Right lobe of liver (tissue), 6 donors: ENCODE results near the gene DNAJC13. TPM values are rescaled to one million over a fixed set of nuclear protein-coding genes. Genes with fewer than 3 reads are reported as not detected.

Experiments used
- ATAC-seq, 4 donors: fragments of 200-7000 bp; cut with Tn5 transposase; one replicate each; pipeline ENCODE4 v1.9.1; 2020; ENCODE audit warnings: mild to moderate bottlenecking in 4 of 4, moderate library complexity in 4 of 4
- DNase-seq, 3 donors: peaks; one replicate each; pipeline ENCODE4 v3.0.0-alpha.2; 2020
- H3K27ac ChIP-seq, 3 donors: fragments of 200-600 bp; one replicate each; pipeline ENCODE4 v1.8.0; 2022
- H3K27me3 ChIP-seq, 2 donors: fragments of 200-600 bp; one replicate each; pipeline ENCODE4 v1.8.0; 2022
- H3K36me3 ChIP-seq, 4 donors: fragments of 200-600 bp; sonication (generic) in 1 of 4; one replicate each; pipeline versions ENCODE4 v1.5.1 to v1.8.0; 2017 to 2022; ENCODE audit warnings: control low read depth in 1 of 4
- H3K4me1 ChIP-seq, 4 donors: fragments of 200-600 bp; sonication (generic) in 1 of 4; one replicate each; pipeline versions ENCODE4 v1.5.1 to v1.8.0; 2017 to 2022; ENCODE audit warnings: control low read depth in 1 of 4
- H3K4me3 ChIP-seq, 3 donors: fragments of 200-600 bp; one replicate each; pipeline ENCODE4 v1.8.0; 2022
- H3K9me3 ChIP-seq, 4 donors: fragments of 200-600 bp; sonication (generic) in 1 of 4; one replicate each; pipeline versions ENCODE4 v1.5.1 to v1.8.0; 2017 to 2022; ENCODE audit warnings: control low read depth in 1 of 4
- POLR2A ChIP-seq: fragments of 450-650 bp; IDR thresholded peaks from one replicate; pipeline ENCODE4 v1.6.1; 2017; ENCODE audit warnings: antibody characterized with exemption, mild to moderate bottlenecking
- WGBS: methylation state at CpG from one replicate; pipeline ENCODE4 v1.1.6; 2018; ENCODE audit warnings: low coverage, low lambda C conversion rate; ENCODE audit not compliant: insufficient coverage; ENCODE audit errors: missing lambda C conversion rate; 5-methylcytosine and 5-hydroxymethylcytosine counted together
- intact Hi-C, 2 donors: fragments of 100-400 bp; cut with DNase I; formaldehyde crosslinking; loops; one replicate each; pipeline versions ENCODE4 v1.11.2 to v1.14.1; 2022
- total RNA-seq, 6 experiments: library from RNA; depleted of rRNA in 2 of 6; stranded (reverse); fragments of >200 nt in 2 of 6; fragmentation: NEBNext Ultra II Directional in 3 of 6; extraction: Animal tissue kit (Norgen Biotek cat#: 25700) in 3 of 6; gene quantifications; one replicate each; pipeline versions ENCODE4 v1.1.0 to v1.2.4, GENCODE V29; 2016 to 2023
- TF ChIP-seq, protein P1 (sequence below), 4 donors: fragments of 200-600 bp in 3 of 4; fragments of 450-650 bp in 1 of 4; IDR thresholded peaks; one replicate each; pipeline versions ENCODE4 v1.5.1 to v1.8.0; 2016 to 2022; ENCODE audit warnings: antibody characterized with exemption in 4 of 4, mild to moderate bottlenecking in 2 of 4
- donor health status: DM: no; HTN: yes; CAD: no.
- donor health status: DM: no; HTN: no; CAD: no.
- donor health status: DM: no; HTN: no; CAD: no.
- donor health status: DM: no; HTN: yes; CAD: no.
- donor health status: DM: no; HTN: yes; CAD: no.

Gene DNAJC13
- total RNA-seq, 6 experiments from 2014 or later = 12.6 to 19.4 (median 18.3) TPM

DNA sequence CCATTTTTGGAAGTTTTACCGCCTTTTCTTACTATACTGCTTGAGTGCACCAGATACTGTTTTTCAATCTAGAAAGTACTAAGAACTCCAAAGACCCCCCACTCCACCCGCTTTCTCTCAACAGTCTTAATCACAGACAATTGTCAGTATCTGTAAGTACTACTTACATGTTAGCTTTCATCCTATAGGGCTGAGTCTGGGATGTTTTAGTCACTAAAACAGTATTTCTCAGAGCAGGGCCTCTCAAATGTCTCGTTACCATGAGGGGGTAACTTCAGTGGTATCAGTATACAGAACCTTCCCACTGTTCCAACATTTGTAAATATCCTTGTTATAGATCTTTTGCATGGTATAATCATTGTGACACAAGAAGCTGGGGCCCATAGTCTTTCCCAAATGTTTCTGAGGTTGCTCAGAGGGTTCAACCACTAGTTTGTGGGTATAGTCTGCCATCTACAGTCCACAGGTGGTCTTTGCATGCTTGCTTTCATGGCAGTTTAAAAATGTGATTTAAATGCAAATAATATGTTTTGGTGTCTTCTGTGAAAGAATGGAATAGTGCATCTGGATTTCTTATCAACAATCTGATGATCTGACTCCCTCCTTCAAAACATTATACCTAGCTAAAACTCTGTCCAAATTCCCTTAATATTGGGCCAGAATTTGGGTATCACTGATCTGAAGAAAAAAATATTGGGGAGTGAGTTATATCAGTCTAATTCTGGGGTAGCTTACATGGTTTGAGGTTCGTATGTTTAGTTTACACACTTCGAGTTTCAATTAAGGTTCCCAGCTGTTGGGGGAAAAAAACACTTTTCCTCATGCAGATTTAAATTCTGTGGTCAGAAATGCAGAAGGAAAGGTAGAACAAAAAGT, 18.0 kb upstream of the DNAJC13 start:
- TF ChIP-seq, protein P1, sequence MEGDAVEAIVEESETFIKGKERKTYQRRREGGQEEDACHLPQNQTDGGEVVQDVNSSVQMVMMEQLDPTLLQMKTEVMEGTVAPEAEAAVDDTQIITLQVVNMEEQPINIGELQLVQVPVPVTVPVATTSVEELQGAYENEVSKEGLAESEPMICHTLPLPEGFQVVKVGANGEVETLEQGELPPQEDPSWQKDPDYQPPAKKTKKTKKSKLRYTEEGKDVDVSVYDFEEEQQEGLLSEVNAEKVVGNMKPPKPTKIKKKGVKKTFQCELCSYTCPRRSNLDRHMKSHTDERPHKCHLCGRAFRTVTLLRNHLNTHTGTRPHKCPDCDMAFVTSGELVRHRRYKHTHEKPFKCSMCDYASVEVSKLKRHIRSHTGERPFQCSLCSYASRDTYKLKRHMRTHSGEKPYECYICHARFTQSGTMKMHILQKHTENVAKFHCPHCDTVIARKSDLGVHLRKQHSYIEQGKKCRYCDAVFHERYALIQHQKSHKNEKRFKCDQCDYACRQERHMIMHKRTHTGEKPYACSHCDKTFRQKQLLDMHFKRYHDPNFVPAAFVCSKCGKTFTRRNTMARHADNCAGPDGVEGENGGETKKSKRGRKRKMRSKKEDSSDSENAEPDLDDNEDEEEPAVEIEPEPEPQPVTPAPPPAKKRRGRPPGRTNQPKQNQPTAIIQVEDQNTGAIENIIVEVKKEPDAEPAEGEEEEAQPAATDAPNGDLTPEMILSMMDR (IDR thresholded peaks at IDR 0.05) = peak; percentile 64 to 77 (median 72)
- no peak for TF ChIP-seq POLR2A
- intact Hi-C loops = no loop called here
- ATAC-seq (peak; percentile 70 to 85 (median 74)), DNase-seq (no peak)
- Histone ChIP-seq H3K27me3 (no peaks in the 10 kb centered on the region), H3K9me3 (no peaks in the 10 kb centered on the region), H3K4me3 (no peak overlapping the region), H3K4me1 (no peaks in the 10 kb centered on the region), H3K27ac (no peak overlapping the region), H3K36me3 (no peaks in the 10 kb centered on the region)
- WGBS = 61% methylated on average over 5 of the region's 5 CpGs

DNA sequence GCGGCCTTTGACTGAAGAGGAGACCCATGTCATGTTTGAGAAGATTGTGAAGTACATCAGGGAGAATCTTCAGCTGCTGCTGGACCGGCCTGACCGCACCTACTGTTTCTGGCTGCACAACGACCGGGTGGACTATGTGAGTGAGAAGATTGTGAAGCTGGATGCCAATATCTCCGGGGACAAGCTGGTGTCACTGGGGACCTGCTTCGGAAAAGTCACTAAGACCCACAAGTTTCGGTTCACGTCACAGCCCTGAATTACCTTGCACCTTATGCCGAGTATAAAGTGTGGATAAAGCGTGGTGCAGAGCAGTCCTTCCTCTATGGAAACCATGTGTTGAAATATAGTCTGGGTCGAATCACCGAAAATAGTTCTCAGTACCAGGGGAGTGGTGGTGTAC, 16.0 kb upstream of the DNAJC13 start:
- WGBS = 84% methylated on average over 12 of the region's 13 CpGs
- Histone ChIP-seq H3K4me3 (no peak overlapping the region), H3K4me1 (no peaks in the 10 kb centered on the region), H3K27ac (no peak overlapping the region), H3K27me3 (no peaks in the 10 kb centered on the region), H3K9me3 (no peaks in the 10 kb centered on the region), H3K36me3 (no peaks in the 10 kb centered on the region)
- TF ChIP-seq, protein P1 (IDR thresholded peaks at IDR 0.05) = no peak
- TF ChIP-seq POLR2A = no peak
- ATAC-seq = no peak
- intact Hi-C loops = no loop called here
- no peak for DNase-seq

DNA sequence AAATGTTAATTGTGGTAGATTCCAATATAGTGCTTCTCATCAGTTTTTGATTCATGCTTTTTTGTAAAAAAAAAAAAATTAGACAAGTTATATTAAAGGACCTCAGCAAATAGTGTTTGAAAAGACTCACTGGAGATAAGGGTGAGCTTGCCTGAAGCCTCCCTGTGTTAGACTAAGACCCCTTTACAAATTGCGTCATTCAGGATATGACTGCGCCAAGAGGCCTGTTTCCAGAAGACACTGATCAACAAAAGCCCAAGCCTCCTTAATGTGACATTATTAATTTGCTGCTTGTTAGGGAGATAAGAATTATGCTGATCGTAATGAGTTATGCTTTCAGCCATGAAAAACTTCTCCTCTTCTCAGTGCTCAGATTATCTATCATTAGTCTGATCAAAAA, 13.0 kb upstream of the DNAJC13 start:
- no peaks in the 10 kb centered on the region for H3K9me3 ChIP-seq
- H3K4me3 ChIP-seq = no peak overlapping the region
- H3K27ac ChIP-seq = no peak overlapping the region
- H3K36me3 ChIP-seq = no peaks in the 10 kb centered on the region
- no peak for DNase-seq
- TF ChIP-seq, protein P1 (IDR thresholded peaks at IDR 0.05) = no peak
- TF ChIP-seq POLR2A = no peak
- H3K4me1 ChIP-seq = no peaks in the 10 kb centered on the region
- ATAC-seq = peak in 3 of 4 donors; percentile 20 to 71 (median 48)
- H3K27me3 ChIP-seq = no peaks in the 10 kb centered on the region
- intact Hi-C loops = no loop called here
- 60% methylated on average over 3 of the region's 3 CpGs for WGBS

DNA sequence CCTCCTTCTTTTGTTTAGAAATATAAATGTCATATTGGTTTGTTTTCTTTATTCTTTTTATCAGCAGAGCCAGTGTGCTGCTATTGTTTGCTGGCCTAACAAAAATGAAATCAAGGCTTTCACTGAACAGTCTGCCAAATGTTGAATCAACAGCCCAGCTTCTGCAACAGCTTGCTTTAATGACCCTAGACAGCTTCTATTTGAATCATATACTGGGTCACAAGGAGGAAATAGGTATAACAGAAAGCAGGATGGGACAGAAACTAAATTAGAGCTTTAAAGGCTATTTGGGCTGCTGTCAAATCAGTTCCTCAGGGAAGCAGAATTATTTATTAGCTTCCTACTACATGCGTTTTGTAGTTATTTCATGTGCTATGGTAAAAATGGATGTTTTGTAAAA, 12.1 kb upstream of the DNAJC13 start:
- H3K27me3 ChIP-seq = no peaks in the 10 kb centered on the region
- no peaks in the 10 kb centered on the region for H3K4me1 ChIP-seq
- intact Hi-C loops = no loop called here
- TF ChIP-seq POLR2A = no peak
- no peak overlapping the region for H3K27ac ChIP-seq
- 45% methylated on average over 1 of the region's 1 CpG for WGBS
- no peaks in the 10 kb centered on the region for H3K9me3 ChIP-seq
- H3K36me3 ChIP-seq = no peaks in the 10 kb centered on the region
- no peak for DNase-seq
- peak; percentile 31 to 86 (median 58) for ATAC-seq
- H3K4me3 ChIP-seq = no peak overlapping the region

DNA sequence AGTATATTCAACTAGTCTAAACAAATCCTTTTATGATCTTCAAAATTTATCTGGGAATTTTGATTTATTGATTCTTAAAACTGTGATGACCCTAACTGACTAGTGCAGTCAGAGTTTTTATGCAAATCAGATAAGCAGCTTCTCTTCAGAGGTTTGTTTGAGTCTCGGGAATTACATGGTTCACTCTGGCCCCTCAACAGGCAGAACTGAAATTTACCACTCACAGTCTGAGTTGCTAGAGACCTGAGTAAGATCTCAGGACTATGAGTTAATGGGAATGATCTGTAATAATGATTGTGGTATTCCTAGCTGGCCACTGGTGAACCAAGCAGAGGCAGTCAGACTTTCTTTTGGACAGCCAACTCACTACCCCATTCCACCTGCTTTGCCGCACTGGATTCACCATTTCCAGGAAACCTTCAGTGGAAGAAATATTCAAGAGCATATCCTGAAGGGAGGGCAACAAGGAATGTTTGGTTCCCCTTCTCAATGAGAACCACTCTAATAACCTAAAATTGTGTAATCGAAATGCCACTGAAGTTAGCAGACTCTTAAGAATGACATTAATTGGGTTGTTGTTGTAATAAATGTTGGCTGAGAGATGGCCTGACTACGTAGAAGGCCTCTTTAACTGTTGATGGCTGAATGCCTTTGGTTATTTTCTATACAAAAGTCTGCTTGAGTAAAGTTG, 11.5 kb upstream of the DNAJC13 start:
- TF ChIP-seq, protein P1 (IDR thresholded peaks at IDR 0.05) = no peak
- WGBS = 58% methylated on average over 4 of the region's 4 CpGs
- Histone ChIP-seq H3K4me1 (no peaks in the 10 kb centered on the region), H3K4me3 (no peak overlapping the region), H3K27me3 (no peaks in the 10 kb centered on the region), H3K27ac (no peak overlapping the region), H3K36me3 (no peaks in the 10 kb centered on the region), H3K9me3 (no peaks in the 10 kb centered on the region)
- intact Hi-C loops = no loop called here
- no peak for ATAC-seq
- DNase-seq = no peak
